ENCODE data around the gene CACNA2D3. TPM values are rescaled to one million over a fixed set of nuclear protein-coding genes. Genes with fewer than 3 reads are reported as not detected.

Gene CACNA2D3
- total RNA-seq, 2 donors from 2014 or later, result 0.97 TPM; not detected in 1

DNA sequence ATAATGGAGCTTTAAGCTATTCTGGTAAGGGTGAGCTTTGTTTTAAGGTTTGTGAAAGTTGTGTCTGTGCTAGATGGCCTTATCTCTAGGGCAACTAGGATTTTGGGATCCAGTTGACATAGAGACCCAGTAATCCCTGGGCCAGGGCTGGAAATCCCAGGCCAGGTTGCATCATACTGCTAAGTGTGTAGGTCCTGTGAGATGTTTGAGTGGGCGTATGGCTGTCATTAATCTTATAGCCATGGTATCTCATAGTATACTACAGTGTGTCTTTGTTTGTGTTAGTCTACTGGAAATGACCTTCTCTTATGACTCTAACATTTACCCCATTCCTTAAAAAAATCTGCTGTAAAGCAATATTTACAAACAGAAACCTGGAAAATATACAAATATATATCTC lies 151.4 kb downstream of the CACNA2D3 start:
- Mint-ChIP-seq H3K4me1 (no peaks in the 10 kb centered on the region), H3K27me3 (ENCODE audit: insufficient read depth) (no peaks in the 10 kb centered on the region), H3K27ac (no peak overlapping the region), H3K4me3 (no peak overlapping the region), H3K36me3 (ENCODE audit: low read depth) (no peaks in the 10 kb centered on the region), H3K9me3 (peaks cover 6% of the 10 kb centered on the region)
- no peaks in the 10 kb centered on the region for H3K9me3 ChIP-seq (ENCODE audit: control insufficient read depth, low read length)
- TF ChIP-seq, protein P1, sequence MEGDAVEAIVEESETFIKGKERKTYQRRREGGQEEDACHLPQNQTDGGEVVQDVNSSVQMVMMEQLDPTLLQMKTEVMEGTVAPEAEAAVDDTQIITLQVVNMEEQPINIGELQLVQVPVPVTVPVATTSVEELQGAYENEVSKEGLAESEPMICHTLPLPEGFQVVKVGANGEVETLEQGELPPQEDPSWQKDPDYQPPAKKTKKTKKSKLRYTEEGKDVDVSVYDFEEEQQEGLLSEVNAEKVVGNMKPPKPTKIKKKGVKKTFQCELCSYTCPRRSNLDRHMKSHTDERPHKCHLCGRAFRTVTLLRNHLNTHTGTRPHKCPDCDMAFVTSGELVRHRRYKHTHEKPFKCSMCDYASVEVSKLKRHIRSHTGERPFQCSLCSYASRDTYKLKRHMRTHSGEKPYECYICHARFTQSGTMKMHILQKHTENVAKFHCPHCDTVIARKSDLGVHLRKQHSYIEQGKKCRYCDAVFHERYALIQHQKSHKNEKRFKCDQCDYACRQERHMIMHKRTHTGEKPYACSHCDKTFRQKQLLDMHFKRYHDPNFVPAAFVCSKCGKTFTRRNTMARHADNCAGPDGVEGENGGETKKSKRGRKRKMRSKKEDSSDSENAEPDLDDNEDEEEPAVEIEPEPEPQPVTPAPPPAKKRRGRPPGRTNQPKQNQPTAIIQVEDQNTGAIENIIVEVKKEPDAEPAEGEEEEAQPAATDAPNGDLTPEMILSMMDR (conservative IDR thresholded peaks at IDR 0.05), result no peak
- no peaks in the 10 kb centered on the region for H3K4me1 ChIP-seq (ENCODE audit: control insufficient read depth, insufficient read depth, low read length)
- no peak for DNase-seq
- 83% methylated on average over 1 of the region's 1 CpG; no CpG with 5 or more reads in 1 of the 2 experiments for WGBS, 2 experiments (ENCODE audit: insufficient coverage in 1 of 2, insufficient read length in 1 of 2)
- no peak overlapping the region for H3K9ac ChIP-seq (ENCODE audit: extremely low read depth, low read length, poor library complexity, severe bottlenecking)
- no peak overlapping the region for H3K27ac ChIP-seq (ENCODE audit: low read depth, low read length)
- no peaks in the 10 kb centered on the region for H3K27me3 ChIP-seq (ENCODE audit: control insufficient read depth, insufficient read depth, low read length, poor library complexity, severe bottlenecking)
- no peaks in the 10 kb centered on the region for H3K36me3 ChIP-seq (ENCODE audit: control insufficient read depth, insufficient read depth, low read length)
- no peak overlapping the region for H3K4me3 ChIP-seq (ENCODE audit: low read length)

DNA sequence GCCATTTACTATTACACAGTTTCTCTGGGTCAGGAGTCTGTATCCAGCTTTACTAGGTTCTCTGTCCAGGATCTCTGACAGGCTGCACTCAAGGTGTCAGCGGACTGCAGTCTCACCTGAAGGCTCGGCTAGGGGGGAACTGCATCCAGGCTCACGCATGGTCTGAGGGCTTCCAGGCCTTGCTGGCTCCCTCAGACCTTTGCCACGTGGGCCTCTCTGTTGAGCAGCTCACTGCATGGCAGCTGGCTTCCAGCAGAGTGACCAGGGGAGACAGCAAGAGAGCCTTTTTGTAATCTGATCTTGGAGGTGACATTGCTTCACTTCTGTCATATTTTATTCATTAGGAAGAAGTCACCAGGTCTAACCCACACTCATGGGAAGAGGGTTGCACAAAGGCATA lies 152.3 kb downstream of the CACNA2D3 start:
- H3K4me1 Mint-ChIP-seq, result no peaks in the 10 kb centered on the region
- no peaks in the 10 kb centered on the region for H3K36me3 Mint-ChIP-seq (ENCODE audit: low read depth)
- H3K27ac Mint-ChIP-seq, result no peak overlapping the region
- H3K27me3 Mint-ChIP-seq (ENCODE audit: insufficient read depth), result no peaks in the 10 kb centered on the region
- Histone ChIP-seq H3K27ac (ENCODE audit: low read depth, low read length) (no peak overlapping the region), H3K9me3 (ENCODE audit: control insufficient read depth, low read length) (no peaks in the 10 kb centered on the region), H3K27me3 (ENCODE audit: control insufficient read depth, insufficient read depth, low read length, poor library complexity, severe bottlenecking) (no peaks in the 10 kb centered on the region), H3K4me1 (ENCODE audit: control insufficient read depth, insufficient read depth, low read length) (no peaks in the 10 kb centered on the region), H3K9ac (ENCODE audit: extremely low read depth, low read length, poor library complexity, severe bottlenecking) (no peak overlapping the region), H3K4me3 (ENCODE audit: low read length) (no peak overlapping the region), H3K36me3 (ENCODE audit: control insufficient read depth, insufficient read depth, low read length) (no peaks in the 10 kb centered on the region)
- H3K9me3 Mint-ChIP-seq, result peaks cover 6% of the 10 kb centered on the region
- TF ChIP-seq, protein P1 (conservative IDR thresholded peaks at IDR 0.05), result no peak
- DNase-seq, result no peak
- no peak overlapping the region for H3K4me3 Mint-ChIP-seq
- 73 to 76% methylated on average over 2 to 4 of the region's 4 CpGs for WGBS, 2 experiments (ENCODE audit: insufficient coverage in 1 of 2, insufficient read length in 1 of 2)

DNA sequence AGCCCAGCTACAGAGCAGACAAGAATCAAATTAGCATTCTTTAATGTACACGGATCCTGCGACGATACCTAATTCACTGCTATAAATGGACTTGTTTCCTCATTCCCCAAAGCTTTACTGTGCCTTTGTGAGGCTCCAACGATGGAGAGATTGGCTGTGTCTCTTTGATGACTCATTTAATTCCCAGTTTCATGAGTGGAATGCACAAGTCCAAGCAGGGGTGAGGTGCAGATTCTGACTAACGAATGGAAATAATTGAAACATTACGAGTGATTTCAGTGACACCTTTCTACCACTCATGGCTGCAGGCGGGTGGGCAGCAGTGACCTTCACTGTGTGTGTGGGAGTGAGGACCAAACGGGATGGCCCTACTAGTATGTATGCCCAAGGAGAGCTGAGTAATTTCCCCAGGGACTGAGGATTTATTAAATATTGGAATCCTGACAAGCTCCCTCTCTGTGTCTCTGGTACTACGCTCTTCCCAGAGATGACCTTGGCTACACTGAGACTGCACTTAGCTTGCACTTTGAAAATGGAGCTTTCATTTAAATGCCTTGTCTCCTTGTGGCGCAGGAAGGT lies 156.7 kb downstream of the CACNA2D3 start:
- Histone ChIP-seq H3K4me3 (ENCODE audit: low read length) (no peak overlapping the region), H3K9ac (ENCODE audit: extremely low read depth, low read length, poor library complexity, severe bottlenecking) (no peak overlapping the region), H3K4me1 (ENCODE audit: control insufficient read depth, insufficient read depth, low read length) (no peaks in the 10 kb centered on the region), H3K9me3 (ENCODE audit: control insufficient read depth, low read length) (no peaks in the 10 kb centered on the region), H3K36me3 (ENCODE audit: control insufficient read depth, insufficient read depth, low read length) (no peaks in the 10 kb centered on the region), H3K27ac (ENCODE audit: low read depth, low read length) (no peak overlapping the region), H3K27me3 (ENCODE audit: control insufficient read depth, insufficient read depth, low read length, poor library complexity, severe bottlenecking) (no peaks in the 10 kb centered on the region)
- Mint-ChIP-seq H3K27me3 (ENCODE audit: insufficient read depth) (no peaks in the 10 kb centered on the region), H3K9me3 (peaks cover 11% of the 10 kb centered on the region), H3K27ac (no peak overlapping the region), H3K4me1 (no peaks in the 10 kb centered on the region), H3K36me3 (ENCODE audit: low read depth) (no peaks in the 10 kb centered on the region), H3K4me3 (no peak overlapping the region)
- no peak for DNase-seq
- 92 to 95% methylated on average over 10 of the region's 10 CpGs for WGBS, 2 experiments (ENCODE audit: insufficient coverage in 1 of 2, insufficient read length in 1 of 2)
- TF ChIP-seq, protein P1 (conservative IDR thresholded peaks at IDR 0.05), result no peak

Measured in endodermal cell (in vitro differentiated cells).